WTC11 (cell line): ENCODE data around the gene SUCLG2. TPM values are rescaled to one million over a fixed set of nuclear protein-coding genes. Genes with fewer than 3 reads are reported as not detected.

ENCODE experiments used
- ATAC-seq: fragments of 200-7000 bp; cut with Tn5 transposase; 2 replicates; pipeline ENCODE4 v1.10.0; 2021; ENCODE audit warnings: mild to moderate bottlenecking, moderate library complexity
- CTCF ChIA-PET: fragments of 300-600 bp; sonication (Branson Sonifier 250); formaldehyde crosslinking; loops from one replicate; lab custom pipeline; 2021; ENCODE audit warnings: antibody characterized with exemption; lab: Charles Lee
- POLR2A ChIA-PET: fragments of 350-600 bp; sonication (Branson Sonifier 250); formaldehyde crosslinking; loops from one replicate; lab custom pipeline; 2021; ENCODE audit warnings: antibody characterized with exemption; lab: Charles Lee
- DNase-seq: peaks from one replicate; pipeline ENCODE4 v3.0.0; 2021; ENCODE audit warnings: low spot score
- H3K27ac Mint-ChIP-seq: 2 replicates; pipeline ENCODE4 v1.8.0; 2021; ENCODE audit warnings: mixed read lengths
- H3K27me3 Mint-ChIP-seq: 2 replicates; pipeline ENCODE4 v1.8.0; 2021; ENCODE audit warnings: low read depth, mild to moderate bottlenecking, moderate library complexity, mixed read lengths
- H3K36me3 Mint-ChIP-seq: 2 replicates; pipeline ENCODE4 v1.8.0; 2021; ENCODE audit warnings: mixed read lengths
- H3K4me1 Mint-ChIP-seq: 2 replicates; pipeline ENCODE4 v1.8.0; 2022; ENCODE audit warnings: mixed read lengths
- H3K4me3 Mint-ChIP-seq: 2 replicates; pipeline ENCODE4 v1.8.0; 2021; ENCODE audit warnings: mild to moderate bottlenecking, moderate library complexity, mixed read lengths
- H3K9me3 Mint-ChIP-seq: 2 replicates; pipeline ENCODE4 v1.8.0; 2021; ENCODE audit warnings: mixed read lengths
- ATF1 ChIP-seq: sonication (generic); formaldehyde crosslinking; IDR thresholded peaks from 2 replicates; pipeline ENCODE4 v1.8.1; 2023; ENCODE audit warnings: mild to moderate bottlenecking, moderate library complexity, missing genetic modification reagents
- ATF2 ChIP-seq: sonication (generic); formaldehyde crosslinking; IDR thresholded peaks from 2 replicates; pipeline ENCODE4 v1.8.1; 2022; ENCODE audit warnings: low read depth, missing genetic modification reagents, borderline replicate concordance
- CBFB ChIP-seq: sonication (generic); formaldehyde crosslinking; IDR thresholded peaks from 2 replicates; pipeline ENCODE4 v1.8.1; 2022; ENCODE audit warnings: mild to moderate bottlenecking, low read depth, missing genetic modification reagents
- CREB1 ChIP-seq: sonication (generic); formaldehyde crosslinking; IDR thresholded peaks from 2 replicates; pipeline ENCODE4 v1.8.0; 2023; ENCODE audit warnings: mild to moderate bottlenecking, missing genetic modification reagents
- EMX1 ChIP-seq: fragments of 250-450 bp; sonication (Bioruptor Pico); IDR thresholded peaks from 2 replicates; pipeline ENCODE4 v1.8.0; 2021; ENCODE audit warnings: mild to moderate bottlenecking
- FOXJ3 ChIP-seq: sonication (generic); formaldehyde crosslinking; IDR thresholded peaks from 2 replicates; pipeline ENCODE4 v1.9.0; 2021; ENCODE audit warnings: missing genetic modification reagents, mild to moderate bottlenecking, borderline replicate concordance
- NFATC4 ChIP-seq: fragments of 250-450 bp; sonication (Bioruptor Pico); IDR thresholded peaks from 2 replicates; pipeline ENCODE4 v1.9.0; 2021; ENCODE audit warnings: mild to moderate bottlenecking
- NFE2L1 ChIP-seq: sonication (generic); formaldehyde crosslinking; IDR thresholded peaks from 2 replicates; pipeline ENCODE4 v1.8.1; 2023; ENCODE audit warnings: missing genetic modification reagents
- RORB ChIP-seq: fragments of 250-450 bp; sonication (Bioruptor Pico); IDR thresholded peaks from 2 replicates; pipeline ENCODE4 v1.9.0; 2021; ENCODE audit warnings: mild to moderate bottlenecking
- SMAD3 ChIP-seq: sonication (generic); formaldehyde crosslinking; IDR thresholded peaks from 2 replicates; pipeline ENCODE4 v1.8.0; 2022; ENCODE audit warnings: missing genetic modification reagents, mild to moderate bottlenecking, borderline replicate concordance
- TEAD1 ChIP-seq: sonication (generic); formaldehyde crosslinking; IDR thresholded peaks from 2 replicates; pipeline ENCODE4 v1.8.0; 2022; ENCODE audit warnings: mild to moderate bottlenecking, missing genetic modification reagents
- ZNF121 ChIP-seq: sonication (generic); formaldehyde crosslinking; IDR thresholded peaks from 2 replicates; pipeline ENCODE4 v1.8.0; 2023; ENCODE audit warnings: missing genetic modification reagents
- ZNF281 ChIP-seq: sonication (generic); formaldehyde crosslinking; IDR thresholded peaks from 2 replicates; pipeline ENCODE4 v1.8.0; 2023; ENCODE audit warnings: mild to moderate bottlenecking, missing genetic modification reagents
- ZNF532 ChIP-seq: fragments of 250-450 bp; sonication (Bioruptor Pico); IDR thresholded peaks from 2 replicates; pipeline ENCODE4 v1.9.0; 2021; ENCODE audit warnings: mild to moderate bottlenecking, borderline replicate concordance
- total RNA-seq: library from RNA; stranded (reverse); gene quantifications from 3 replicates; pipeline ENCODE4 v1.2.3, GENCODE V29; 2021
- TF ChIP-seq, protein P1 (sequence below): fragments of 200-600 bp; IDR thresholded peaks from 2 replicates; pipeline ENCODE4 v1.8.0; 2022; ENCODE audit warnings: antibody characterized with exemption
- TF ChIP-seq, protein P2 (sequence below): fragments of 250-450 bp; sonication (Bioruptor Pico); IDR thresholded peaks from 2 replicates; pipeline ENCODE4 v1.9.0; 2021; ENCODE audit warnings: moderate library complexity, mild to moderate bottlenecking, inconsistent platforms, borderline replicate concordance
- TF ChIP-seq, protein P3 (sequence below): sonication (generic); formaldehyde crosslinking; IDR thresholded peaks from 2 replicates; pipeline ENCODE4 v1.8.0; 2022; ENCODE audit warnings: mild to moderate bottlenecking, missing genetic modification reagents
- TF ChIP-seq, protein P4 (sequence below): sonication (generic); formaldehyde crosslinking; IDR thresholded peaks from 2 replicates; pipeline ENCODE4 v1.8.1; 2023; ENCODE audit warnings: mild to moderate bottlenecking, missing genetic modification reagents, moderate library complexity

SUCLG2 gene
- total RNA-seq, 1 experiment from 2014 or later: 39.7 TPM

DNA sequence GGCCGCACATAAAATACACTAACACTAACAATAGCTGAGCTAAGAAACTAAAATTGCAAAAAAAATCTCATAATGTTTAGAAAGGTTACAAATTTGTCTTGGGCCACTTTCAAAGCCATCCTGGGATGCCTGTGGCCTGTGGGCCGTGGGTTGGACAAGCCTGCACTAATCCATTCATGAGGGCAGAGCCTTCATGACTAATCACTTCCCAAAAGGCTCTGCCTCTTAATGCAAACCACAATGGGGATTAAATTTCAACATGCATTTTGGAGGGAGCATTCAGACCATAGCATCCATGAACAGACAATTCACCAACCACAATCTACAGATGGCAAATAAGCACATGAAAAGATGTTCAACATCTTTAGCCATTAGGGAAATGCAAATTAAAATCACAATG is 128.2 kb downstream of the SUCLG2 start:
- H3K36me3 Mint-ChIP-seq: peaks cover 18% of the 10 kb centered on the region
- H3K27ac Mint-ChIP-seq: no peak overlapping the region
- peaks cover 7% of the 10 kb centered on the region; the same call in 1 of the 2 replicates for H3K9me3 Mint-ChIP-seq
- no peak for DNase-seq
- TF ChIP-seq, protein P1, sequence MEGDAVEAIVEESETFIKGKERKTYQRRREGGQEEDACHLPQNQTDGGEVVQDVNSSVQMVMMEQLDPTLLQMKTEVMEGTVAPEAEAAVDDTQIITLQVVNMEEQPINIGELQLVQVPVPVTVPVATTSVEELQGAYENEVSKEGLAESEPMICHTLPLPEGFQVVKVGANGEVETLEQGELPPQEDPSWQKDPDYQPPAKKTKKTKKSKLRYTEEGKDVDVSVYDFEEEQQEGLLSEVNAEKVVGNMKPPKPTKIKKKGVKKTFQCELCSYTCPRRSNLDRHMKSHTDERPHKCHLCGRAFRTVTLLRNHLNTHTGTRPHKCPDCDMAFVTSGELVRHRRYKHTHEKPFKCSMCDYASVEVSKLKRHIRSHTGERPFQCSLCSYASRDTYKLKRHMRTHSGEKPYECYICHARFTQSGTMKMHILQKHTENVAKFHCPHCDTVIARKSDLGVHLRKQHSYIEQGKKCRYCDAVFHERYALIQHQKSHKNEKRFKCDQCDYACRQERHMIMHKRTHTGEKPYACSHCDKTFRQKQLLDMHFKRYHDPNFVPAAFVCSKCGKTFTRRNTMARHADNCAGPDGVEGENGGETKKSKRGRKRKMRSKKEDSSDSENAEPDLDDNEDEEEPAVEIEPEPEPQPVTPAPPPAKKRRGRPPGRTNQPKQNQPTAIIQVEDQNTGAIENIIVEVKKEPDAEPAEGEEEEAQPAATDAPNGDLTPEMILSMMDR: no peak
- TF ChIP-seq SMAD3: no peak
- TF ChIP-seq FOXJ3: no peak
- no peak overlapping the region for H3K4me3 Mint-ChIP-seq
- H3K27me3 Mint-ChIP-seq: no peaks in the 10 kb centered on the region
- ChIA-PET CTCF (no interaction called here), POLR2A (no interaction called here)
- no peak for ATAC-seq
- H3K4me1 Mint-ChIP-seq: peaks cover 8% of the 10 kb centered on the region; the same call in 1 of the 2 replicates

GRCh38 chr3:67524046-67524445 is 130.4 kb downstream of the SUCLG2 start:
- TF ChIP-seq, protein P2, sequence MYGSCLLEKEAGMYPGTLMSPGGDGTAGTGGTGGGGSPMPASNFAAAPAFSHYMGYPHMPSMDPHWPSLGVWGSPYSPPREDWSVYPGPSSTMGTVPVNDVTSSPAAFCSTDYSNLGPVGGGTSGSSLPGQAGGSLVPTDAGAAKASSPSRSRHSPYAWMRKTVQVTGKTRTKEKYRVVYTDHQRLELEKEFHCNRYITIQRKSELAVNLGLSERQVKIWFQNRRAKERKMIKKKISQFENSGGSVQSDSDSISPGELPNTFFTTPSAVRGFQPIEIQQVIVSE: no peak
- TF ChIP-seq EMX1 (no peak), RORB (no peak), TEAD1 (no peak), NFE2L1 (CRISPR knock-in tag) (no peak), NFATC4 (CRISPR knock-in tag) (no peak), ZNF281 (CRISPR knock-in tag) (no peak)
- no peak for ATAC-seq

GRCh38 chr3:67522081-67522480 is 132.3 kb downstream of the SUCLG2 start:
- H3K4me1 Mint-ChIP-seq: no peaks in the 10 kb centered on the region; the same call in 1 of the 2 replicates

More at GRCh38 chr3:67524046-67524445, 130.4 kb downstream of the SUCLG2 start:
- H3K4me1 Mint-ChIP-seq: peaks cover 1% of the 10 kb centered on the region; the same call in 1 of the 2 replicates
- DNase-seq: no peak
- H3K36me3 Mint-ChIP-seq: peaks cover 21% of the 10 kb centered on the region
- ChIA-PET CTCF (no interaction called here), POLR2A (no interaction called here)
- no peak overlapping the region for H3K27ac Mint-ChIP-seq
- H3K9me3 Mint-ChIP-seq: peaks cover 7% of the 10 kb centered on the region; the same call in 1 of the 2 replicates
- H3K4me3 Mint-ChIP-seq: no peak overlapping the region
- H3K27me3 Mint-ChIP-seq: no peaks in the 10 kb centered on the region

GRCh38 chr3:67521053-67521646 is 133.3 kb downstream of the SUCLG2 start:
- DNase-seq (no peak), ATAC-seq (no peak)
- H3K27ac Mint-ChIP-seq: no peak overlapping the region
- H3K36me3 Mint-ChIP-seq: peaks cover 18% of the 10 kb centered on the region
- no peaks in the 10 kb centered on the region for H3K27me3 Mint-ChIP-seq
- H3K4me3 Mint-ChIP-seq: no peak overlapping the region
- H3K9me3 Mint-ChIP-seq: peaks cover 3% of the 10 kb centered on the region; the same call in 1 of the 2 replicates
- ChIA-PET POLR2A (no interaction called here), CTCF (no interaction called here)
- peaks cover 5% of the 10 kb centered on the region for H3K4me1 Mint-ChIP-seq
- TF ChIP-seq CBFB (CRISPR knock-in tag) (no peak), CREB1 (CRISPR knock-in tag) (no peak), ATF1 (CRISPR knock-in tag) (no peak), ATF2 (CRISPR knock-in tag) (no peak), ZNF532 (CRISPR knock-in tag) (no peak)
- TF ChIP-seq, protein P3, sequence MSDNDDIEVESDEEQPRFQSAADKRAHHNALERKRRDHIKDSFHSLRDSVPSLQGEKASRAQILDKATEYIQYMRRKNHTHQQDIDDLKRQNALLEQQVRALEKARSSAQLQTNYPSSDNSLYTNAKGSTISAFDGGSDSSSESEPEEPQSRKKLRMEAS (CRISPR knock-in tag): no peak

More at GRCh38 chr3:67522081-67522480, 132.3 kb downstream of the SUCLG2 start:
- ChIA-PET POLR2A (no interaction called here), CTCF (no interaction called here)
- H3K27me3 Mint-ChIP-seq: no peaks in the 10 kb centered on the region
- no peak overlapping the region for H3K27ac Mint-ChIP-seq
- DNase-seq (no peak), ATAC-seq (no peak)
- H3K36me3 Mint-ChIP-seq: peaks cover 23% of the 10 kb centered on the region
- no peak overlapping the region for H3K4me3 Mint-ChIP-seq
- TF ChIP-seq, protein P4, sequence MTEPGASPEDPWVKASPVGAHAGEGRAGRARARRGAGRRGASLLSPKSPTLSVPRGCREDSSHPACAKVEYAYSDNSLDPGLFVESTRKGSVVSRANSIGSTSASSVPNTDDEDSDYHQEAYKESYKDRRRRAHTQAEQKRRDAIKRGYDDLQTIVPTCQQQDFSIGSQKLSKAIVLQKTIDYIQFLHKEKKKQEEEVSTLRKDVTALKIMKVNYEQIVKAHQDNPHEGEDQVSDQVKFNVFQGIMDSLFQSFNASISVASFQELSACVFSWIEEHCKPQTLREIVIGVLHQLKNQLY: no peak
- peak; percentile 58; the same call in 1 of the 2 replicates for TF ChIP-seq ZNF121 (CRISPR knock-in tag)
- H3K9me3 Mint-ChIP-seq: peaks cover 7% of the 10 kb centered on the region; the same call in 1 of the 2 replicates
